Measurements from ENCODE around the gene TAMM41.
A peak's percentile ranks its signal among the peaks of the same experiment; 100 is the strongest.
"Not testable (repeated sequence)": the region's sequence is repeated elsewhere in the genome, so short reads cannot be mapped to it uniquely, and the experiment has no call there.

Gene TAMM41

GRCh38 chr3:11814663-11815062 is 32.0 kb downstream of the TAMM41 start:
- no peak for DNase-seq

- no peak for DNase-seq
These were observed 36.4 kb downstream of the TAMM41 start for GRCh38 chr3:11810276-11810675.

GRCh38 chr3:11808231-11808630 is 38.5 kb downstream of the TAMM41 start:
- no peak for DNase-seq

- no peak for DNase-seq
These were observed 39.0 kb downstream of the TAMM41 start for GRCh38 chr3:11807686-11808085.

GRCh38 chr3:11805716-11806115 is 41.0 kb downstream of the TAMM41 start:
- DNase-seq, result no peak

- DNase-seq, result no peak
These were observed 42.5 kb downstream of the TAMM41 start for GRCh38 chr3:11803977-11804892.

- DNase-seq, result no peak
These were observed 46.9 kb downstream of the TAMM41 start for GRCh38 chr3:11799791-11800190.

- no peak for DNase-seq
These were observed 51.8 kb downstream of the TAMM41 start for GRCh38 chr3:11794927-11795326.

GRCh38 chr3:11791339-11792200 is 55.1 kb downstream of the TAMM41 start:
- no peak for DNase-seq

GRCh38 chr3:11789412-11789811 is 57.3 kb downstream of the TAMM41 start:
- no peak for DNase-seq

GRCh38 chr3:11784971-11785377 is 61.7 kb downstream of the TAMM41 start:
- no peak for DNase-seq

- DNase-seq, result no peak
These were observed 66.3 kb downstream of the TAMM41 start for GRCh38 chr3:11780341-11780740.

- DNase-seq, result no peak
These were observed 67.1 kb downstream of the TAMM41 start for GRCh38 chr3:11779626-11780025.

GRCh38 chr3:11778248-11778647 is 68.4 kb downstream of the TAMM41 start:
- DNase-seq, result no peak

GRCh38 chr3:11776346-11776745 is 70.3 kb downstream of the TAMM41 start:
- DNase-seq, result no peak

GRCh38 chr3:11775493-11775892 is 71.2 kb downstream of the TAMM41 start:
- no peak for DNase-seq

GRCh38 chr3:11774296-11774877 is 72.3 kb downstream of the TAMM41 start:
- no peak for DNase-seq

GRCh38 chr3:11771931-11772330 is 74.8 kb downstream of the TAMM41 start:
- DNase-seq, result not testable (repeated sequence)

- peak; percentile 75 for DNase-seq
These were observed 76.0 kb downstream of the TAMM41 start for GRCh38 chr3:11770477-11771391.

GRCh38 chr3:11769704-11770476 is 76.8 kb downstream of the TAMM41 start:
- DNase-seq, result no peak

GRCh38 chr3:11768604-11769003 is 78.1 kb downstream of the TAMM41 start:
- DNase-seq, result no peak

Measured in DMS79 (cell line).